GM12878 (cell line): ENCODE data around the gene RAB4B. TPM values are rescaled to one million over a fixed set of nuclear protein-coding genes. Genes with fewer than 3 reads are reported as not detected.
A peak's percentile ranks its signal among the peaks of the same experiment; 100 is the strongest.

Source experiments
- ATF2 ChIP-seq: IDR thresholded peaks from 2 replicates; pipeline ENCODE4 v1.6.1; 2012; ENCODE audit warnings: low read length, inconsistent platforms
- ATF7 ChIP-seq: fragments of 450-650 bp; IDR thresholded peaks from 2 replicates; pipeline ENCODE4 v1.6.1; 2016; ENCODE audit warnings: low read depth, mild to moderate bottlenecking
- CREM ChIP-seq: IDR thresholded peaks from 2 replicates; pipeline ENCODE4 v1.6.1; 2014; ENCODE audit warnings: antibody characterized with exemption, low read depth
- CTCF ChIP-seq, 3 experiments: IDR thresholded peaks in 2 of 3; conservative IDR thresholded peaks in 1 of 3; 2 replicates each; pipeline ENCODE4 v1.5.1; 2011; ENCODE audit warnings: low read depth in 3 of 3, low read length in 3 of 3, mild to moderate bottlenecking in 3 of 3, control low read depth in 2 of 3, moderate library complexity in 2 of 3, inconsistent platforms in 1 of 3, mixed read lengths in 1 of 3; ENCODE audit not compliant: control insufficient read depth in 2 of 3, insufficient read depth in 1 of 3; ENCODE audit errors: extremely low read depth in 1 of 3
- EGR1 ChIP-seq, 2 experiments: IDR thresholded peaks; 1 replicate in 1 of 2; 2 replicates in 1 of 2; pipeline ENCODE4 v1.6.1; 2011 to 2012; ENCODE audit warnings: low read depth in 2 of 2, low read length in 2 of 2, borderline replicate concordance in 1 of 2, mild to moderate bottlenecking in 1 of 2, moderate library complexity in 1 of 2
- EZH2 ChIP-seq: IDR thresholded peaks from 2 replicates; pipeline ENCODE4 v1.6.1; 2012; ENCODE audit warnings: low read depth, mild to moderate bottlenecking, control low read depth, inconsistent platforms, low read length, borderline replicate concordance; ENCODE audit not compliant: control insufficient read depth
- HSF1 ChIP-seq: fragments of 150-350 bp; IDR thresholded peaks from 2 replicates; pipeline ENCODE4 v1.6.1; 2014; ENCODE audit warnings: mild to moderate bottlenecking, low read depth, low read length
- KAT2A ChIP-seq: conservative IDR thresholded peaks from 2 replicates; pipeline ENCODE4 v1.6.1; 2011; ENCODE audit warnings: low read depth, low read length; ENCODE audit not compliant: control insufficient read depth
- NBN ChIP-seq: fragments of 450-650 bp; IDR thresholded peaks from 2 replicates; pipeline ENCODE4 v1.6.1; 2016
- POU2F2 ChIP-seq: IDR thresholded peaks from 3 replicates; pipeline ENCODE4 v1.6.1; 2011; ENCODE audit warnings: low read depth, mild to moderate bottlenecking, low read length, borderline replicate concordance
- PRDM15 ChIP-seq: fragments of 450-650 bp; formaldehyde crosslinking; IDR thresholded peaks from 2 replicates; pipeline ENCODE4 v1.4.0; 2020; ENCODE audit warnings: mild to moderate bottlenecking, moderate library complexity
- RB1 ChIP-seq: fragments of 450-650 bp; formaldehyde crosslinking; IDR thresholded peaks from 2 replicates; pipeline ENCODE4 v1.6.1; 2017; ENCODE audit warnings: mild to moderate bottlenecking, borderline replicate concordance
- RCOR1 ChIP-seq: conservative IDR thresholded peaks from 2 replicates; pipeline ENCODE4 v1.6.1; 2012; ENCODE audit warnings: low read depth, low read length, improper control_type of control experiment
- SMAD5 ChIP-seq: IDR thresholded peaks from 2 replicates; pipeline ENCODE4 v1.6.1; 2016; ENCODE audit warnings: antibody characterized with exemption, low read depth
- SP1 ChIP-seq: IDR thresholded peaks from one replicate; pipeline ENCODE4 v1.6.1; 2011; ENCODE audit warnings: low read depth, low read length
- SUPT20H ChIP-seq: IDR thresholded peaks from 2 replicates; pipeline ENCODE4 v1.6.1; 2011; ENCODE audit warnings: low read depth, mild to moderate bottlenecking, low read length, moderate library complexity, borderline replicate concordance; ENCODE audit not compliant: control insufficient read depth
- TCF12 ChIP-seq: IDR thresholded peaks from 2 replicates; pipeline ENCODE4 v1.6.1; 2011; ENCODE audit warnings: low read depth, mild to moderate bottlenecking, low read length
- USF2 ChIP-seq: IDR thresholded peaks from 2 replicates; pipeline ENCODE4 v1.6.1; 2011; ENCODE audit warnings: low read depth, low read length, improper control_type of control experiment, borderline replicate concordance
- ZNF217 ChIP-seq: fragments of 450-650 bp; IDR thresholded peaks from 2 replicates; pipeline ENCODE4 v1.6.1; 2017; ENCODE audit warnings: antibody characterized with exemption, mild to moderate bottlenecking
- ZNF24 ChIP-seq: fragments of 450-650 bp; IDR thresholded peaks from 2 replicates; pipeline ENCODE4 v1.6.1; 2017; ENCODE audit warnings: antibody characterized with exemption, mild to moderate bottlenecking
- polyA plus RNA-seq, 11 experiments: library from polyadenylated mRNA; depleted of rRNA in 4 of 11; unstranded in 6 of 11; stranded (reverse) in 5 of 11; fragments of >200 nt; fragmentation: Nextera tagmentation in 4 of 11; fragmentation: Illumina TruSeq in 1 of 11; extraction: Ambion mirVana in 4 of 11; extraction: Trizol in 1 of 11; gene quantifications; 1 replicate in 1 of 11; 2 replicates in 10 of 11; pipeline versions ENCODE4 v1.2.1 to v1.2.3, GENCODE V29; 2011 to 2016; ENCODE audit warnings: inconsistent platforms in 2 of 11, missing spikeins in 2 of 11, low read depth in 1 of 11
- total RNA-seq, 4 experiments: library from RNA; depleted of rRNA in 3 of 4; stranded (reverse); fragments of >200 nt in 3 of 4; fragmentation: Illumina TruSeq in 1 of 4; extraction: Trizol in 1 of 4; gene quantifications; 2 replicates each; pipeline versions ENCODE4 v1.2.1 to v1.2.3, GENCODE V29; 2013 to 2021

RAB4B gene
- total and polyA plus RNA-seq, 10 of the 15 experiments (the other 5 are each of a cell fraction or from before 2014, with no cell fraction given), result 0.60 to 51.5 (median 27.7) TPM

- TF ChIP-seq PRDM15 (CRISPR knock-in tag) (no peak), ATF7 (no peak), ATF2 (no peak), EGR1 (IDR thresholded peaks at IDR 0.05; ENCODE audit: borderline replicate concordance in 1 of 2, low read depth in 2 of 2, low read length in 2 of 2) (peak in 1 of 2 experiments; percentile 12; a peak in 1 of 3 replicates), EZH2 (no peak), CTCF (IDR thresholded peaks at IDR 0.05 in 2 of 3, conservative IDR thresholded peaks at IDR 0.05 in 1 of 3; ENCODE audit: control insufficient read depth in 2 of 3, extremely low read depth in 1 of 3, insufficient read depth in 1 of 3, low read depth in 3 of 3, low read length in 3 of 3) (peak; percentile 80 to 95 (median 87)), SMAD5 (no peak), ZNF217 (no peak), CREM (0 out of 2 replicates have a peak, but pooled peaks have one; percentile 20), NBN (no peak), RCOR1 (no peak), USF2 (no peak), TCF12 (no peak), POU2F2 (no peak), SUPT20H (no peak), RB1 (no peak), HSF1 (no peak), SP1 (no peak), ZNF24 (0 out of 2 replicates have a peak, but pooled peaks have one; percentile 18), KAT2A (no peak)
Observed at GRCh38 chr19:40806423-40807146, 28.5 kb downstream of the RAB4B start (continued).
